Fibroblast of lung (primary cell): ENCODE measurements around the gene NDUFAB1. TPM values are rescaled to one million over a fixed set of nuclear protein-coding genes. Genes with fewer than 3 reads are reported as not detected.

ENCODE experiments used
- DNase-seq, 2 donors: peaks; one replicate each; pipeline versions ENCODE4 v3.0.0 to v3.0.0-alpha.2; 2010; ENCODE audit warnings: low read depth in 2 of 2
- H2AFZ ChIP-seq: 2 replicates; pipeline ENCODE4 v1.5.1; 2012; ENCODE audit warnings: low read length, control low read depth, inconsistent platforms
- H3K27ac ChIP-seq: 2 replicates; pipeline ENCODE4 v1.5.1; 2011; ENCODE audit warnings: low read length, control low read depth; ENCODE audit not compliant: insufficient read depth
- H3K27me3 ChIP-seq: 2 replicates; pipeline ENCODE4 v1.5.1; 2011; ENCODE audit warnings: mild to moderate bottlenecking, low read length; ENCODE audit not compliant: control insufficient read depth, insufficient read depth
- H3K36me3 ChIP-seq: 2 replicates; pipeline ENCODE4 v1.5.1; 2011; ENCODE audit warnings: low read length; ENCODE audit not compliant: control insufficient read depth, insufficient read depth
- H3K4me1 ChIP-seq: 2 replicates; pipeline ENCODE4 v1.5.1; 2011; ENCODE audit warnings: low read length; ENCODE audit not compliant: control insufficient read depth, insufficient read depth; ENCODE audit errors: extremely low read depth
- H3K4me2 ChIP-seq: 2 replicates; pipeline ENCODE4 v1.5.1; 2011; ENCODE audit warnings: low read length, control low read depth; ENCODE audit not compliant: insufficient read depth; ENCODE audit errors: extremely low read depth
- H3K4me3 ChIP-seq, 4 experiments: fragments of 200-600 bp in 1 of 4; sonication (generic) in 1 of 4; replicated peaks in 1 of 4; 2 replicates each; pipeline ENCODE4 v1.5.1; 2011 to 2016; ENCODE audit warnings: low read length in 4 of 4, low read depth in 3 of 4, mild to moderate bottlenecking in 3 of 4, control low read depth in 2 of 4, inconsistent platforms in 1 of 4, mixed read lengths in 1 of 4; ENCODE audit not compliant: insufficient read depth in 1 of 4; ENCODE audit errors: control extremely low read depth in 1 of 4
- H3K79me2 ChIP-seq: 2 replicates; pipeline ENCODE4 v1.5.1; 2012; ENCODE audit warnings: mild to moderate bottlenecking, low read length, inconsistent platforms; ENCODE audit not compliant: control insufficient read depth, insufficient read depth
- H3K9ac ChIP-seq: 2 replicates; pipeline ENCODE4 v1.5.1; 2011; ENCODE audit warnings: mild to moderate bottlenecking, low read length, control low read depth; ENCODE audit not compliant: insufficient read depth
- H3K9me3 ChIP-seq: 2 replicates; pipeline ENCODE4 v1.5.1; 2012; ENCODE audit warnings: low read depth, low read length; ENCODE audit not compliant: control insufficient read depth, insufficient read depth
- H4K20me1 ChIP-seq: 2 replicates; pipeline ENCODE4 v1.5.1; 2011; ENCODE audit warnings: low read length; ENCODE audit not compliant: control insufficient read depth, insufficient read depth; ENCODE audit errors: extremely low read depth
- EZH2 ChIP-seq: IDR thresholded peaks from 2 replicates; pipeline ENCODE4 v1.5.1; 2012; ENCODE audit warnings: low read length, control low read depth, mild to moderate bottlenecking; ENCODE audit errors: missing control alignments
- polyA plus RNA-seq, 2 donors: library from polyadenylated mRNA; depleted of rRNA in 1 of 2; stranded (reverse) in 1 of 2; unstranded in 1 of 2; fragments of >200 nt; gene quantifications; 2 replicates each; pipeline ENCODE4 v1.2.1, GENCODE V29; 2011 to 2012; ENCODE audit warnings: missing spikeins in 1 of 2
- total RNA-seq: library from RNA; depleted of rRNA; stranded (reverse); fragments of >200 nt; gene quantifications from 2 replicates; pipeline ENCODE4 v1.2.1, GENCODE V29; 2014
- TF ChIP-seq, protein P1 (sequence below), 2 donors: IDR thresholded peaks in 1 of 2; conservative IDR thresholded peaks in 1 of 2; 1 replicate in 1 of 2; 2 replicates in 1 of 2; pipeline ENCODE4 v1.5.1; 2011 to 2012; ENCODE audit warnings: low read length in 2 of 2, control low read depth in 1 of 2, inconsistent platforms in 1 of 2, low read depth in 1 of 2, mild to moderate bottlenecking in 1 of 2

Gene NDUFAB1
- total and polyA plus RNA-seq, 2 donors (not counting 1 experiment from before 2014, with no cell fraction given), result 98.4 to 105 TPM

DNA sequence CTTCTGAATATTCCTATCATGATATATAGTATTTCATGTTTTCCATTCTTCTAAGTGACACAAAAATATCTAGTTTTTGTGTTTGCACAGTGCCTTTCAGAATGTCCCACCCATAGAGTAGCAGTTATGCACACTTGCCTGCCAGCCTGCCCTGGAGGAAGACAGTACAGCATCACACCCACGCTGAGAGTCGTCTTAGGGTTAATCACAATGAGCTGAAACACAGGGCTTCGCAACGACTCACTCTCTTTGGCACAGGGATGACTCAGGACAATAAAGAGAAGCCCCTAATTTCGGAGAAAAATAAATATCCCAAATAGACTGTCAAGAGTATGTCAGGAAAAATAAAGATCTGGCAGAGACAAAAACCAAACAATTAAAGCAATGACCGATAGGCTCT, 11.6 kb upstream of the NDUFAB1 start:
- peaks cover 2% of the 10 kb centered on the region for H3K36me3 ChIP-seq
- H3K27ac ChIP-seq, result no peak overlapping the region
- TF ChIP-seq, protein P1, sequence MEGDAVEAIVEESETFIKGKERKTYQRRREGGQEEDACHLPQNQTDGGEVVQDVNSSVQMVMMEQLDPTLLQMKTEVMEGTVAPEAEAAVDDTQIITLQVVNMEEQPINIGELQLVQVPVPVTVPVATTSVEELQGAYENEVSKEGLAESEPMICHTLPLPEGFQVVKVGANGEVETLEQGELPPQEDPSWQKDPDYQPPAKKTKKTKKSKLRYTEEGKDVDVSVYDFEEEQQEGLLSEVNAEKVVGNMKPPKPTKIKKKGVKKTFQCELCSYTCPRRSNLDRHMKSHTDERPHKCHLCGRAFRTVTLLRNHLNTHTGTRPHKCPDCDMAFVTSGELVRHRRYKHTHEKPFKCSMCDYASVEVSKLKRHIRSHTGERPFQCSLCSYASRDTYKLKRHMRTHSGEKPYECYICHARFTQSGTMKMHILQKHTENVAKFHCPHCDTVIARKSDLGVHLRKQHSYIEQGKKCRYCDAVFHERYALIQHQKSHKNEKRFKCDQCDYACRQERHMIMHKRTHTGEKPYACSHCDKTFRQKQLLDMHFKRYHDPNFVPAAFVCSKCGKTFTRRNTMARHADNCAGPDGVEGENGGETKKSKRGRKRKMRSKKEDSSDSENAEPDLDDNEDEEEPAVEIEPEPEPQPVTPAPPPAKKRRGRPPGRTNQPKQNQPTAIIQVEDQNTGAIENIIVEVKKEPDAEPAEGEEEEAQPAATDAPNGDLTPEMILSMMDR (conservative IDR thresholded peaks at IDR 0.05 in 1 of 2, IDR thresholded peaks at IDR 0.05 in 1 of 2; ENCODE audit: low read depth in 1 of 2, low read length in 2 of 2), result no peak
- TF ChIP-seq EZH2, result no peak
- H3K79me2 ChIP-seq, result no peaks in the 10 kb centered on the region
- H3K4me1 ChIP-seq, result no peaks in the 10 kb centered on the region
- H2AFZ ChIP-seq, result no peak overlapping the region
- H3K9ac ChIP-seq, result no peak overlapping the region
- H3K9me3 ChIP-seq, result no peaks in the 10 kb centered on the region
- no peak overlapping the region for H3K4me2 ChIP-seq
- no peaks in the 10 kb centered on the region for H3K27me3 ChIP-seq
- no peak overlapping the region for H3K4me3 ChIP-seq
- H4K20me1 ChIP-seq, result no peaks in the 10 kb centered on the region
- DNase-seq, result peak in 1 of 2 donors; percentile 17

DNA sequence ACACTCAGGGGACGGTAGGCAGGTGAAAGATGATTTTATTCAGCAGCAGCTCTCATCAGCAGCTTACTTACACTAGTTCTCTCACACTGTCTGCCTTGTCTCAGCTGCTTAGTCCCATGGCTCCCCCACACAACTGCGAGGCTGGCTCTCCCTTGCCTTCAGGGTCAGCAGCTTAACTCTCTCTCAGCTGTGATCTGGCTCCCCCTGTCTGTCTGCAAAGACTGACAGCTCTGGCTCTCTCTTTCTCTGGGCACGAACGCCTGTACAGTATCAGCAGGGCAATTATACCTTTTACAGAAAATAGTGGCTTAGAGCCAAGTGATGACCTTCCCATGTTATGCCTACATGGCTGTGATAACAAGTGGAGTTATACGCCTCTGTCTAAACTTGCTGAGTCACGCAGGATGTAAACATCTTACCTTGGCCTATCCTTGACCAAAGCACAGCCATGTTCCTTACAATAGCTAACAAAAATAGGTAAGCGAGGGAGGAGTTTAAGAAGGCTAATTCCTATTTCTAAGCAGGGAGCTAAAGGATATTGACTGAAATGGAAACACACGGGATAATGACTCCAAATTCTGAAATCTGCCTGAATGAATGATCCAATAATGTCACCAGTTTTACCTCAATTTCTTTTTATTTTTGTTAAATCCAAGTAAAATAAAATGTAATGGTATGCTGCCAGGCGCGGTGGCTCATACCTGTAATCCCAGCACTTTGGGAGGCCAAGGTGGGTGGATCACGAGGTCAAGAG, 1.1 kb upstream of the NDUFAB1 start:
- Histone ChIP-seq H3K9ac (no peak overlapping the region), H3K27me3 (no peaks in the 10 kb centered on the region), H4K20me1 (no peaks in the 10 kb centered on the region), H3K79me2 (peaks cover 35% of the 10 kb centered on the region), H3K4me3 (no peak overlapping the region), H3K36me3 (peaks cover 4% of the 10 kb centered on the region), H3K9me3 (no peaks in the 10 kb centered on the region), H3K4me1 (no peaks in the 10 kb centered on the region), H3K27ac (no peak overlapping the region), H2AFZ (peak overlapping the region; percentile 60), H3K4me2 (no peak overlapping the region)
- no peak for DNase-seq
- TF ChIP-seq, protein P1 (conservative IDR thresholded peaks at IDR 0.05 in 1 of 2, IDR thresholded peaks at IDR 0.05 in 1 of 2; ENCODE audit: low read depth in 1 of 2, low read length in 2 of 2), result no peak
- TF ChIP-seq EZH2, result no peak

GRCh38 chr16:23595246-23595950, 718 bp downstream of the NDUFAB1 start:
- H3K36me3 ChIP-seq, result peaks cover 5% of the 10 kb centered on the region
- H4K20me1 ChIP-seq, result no peaks in the 10 kb centered on the region
- no peak for DNase-seq
- peak overlapping the region; percentile 87 for H3K27ac ChIP-seq
- no peak overlapping the region for H2AFZ ChIP-seq
- peak overlapping the region; percentile 74 for H3K4me2 ChIP-seq
- no peaks in the 10 kb centered on the region for H3K27me3 ChIP-seq
- H3K4me1 ChIP-seq, result no peaks in the 10 kb centered on the region
- H3K9ac ChIP-seq, result peak overlapping the region; percentile 97
- H3K9me3 ChIP-seq, result no peaks in the 10 kb centered on the region
- TF ChIP-seq, protein P1 (conservative IDR thresholded peaks at IDR 0.05 in 1 of 2, IDR thresholded peaks at IDR 0.05 in 1 of 2; ENCODE audit: low read depth in 1 of 2, low read length in 2 of 2), result no peak
- no peak for TF ChIP-seq EZH2
- peak overlapping the region; percentile 69 to 100 (median 80) for H3K4me3 ChIP-seq
- peaks cover 50% of the 10 kb centered on the region for H3K79me2 ChIP-seq
